Measurements from ENCODE around the gene LIFR.
A peak's percentile ranks its signal among the peaks of the same experiment; 100 is the strongest.

Gene LIFR

DNA sequence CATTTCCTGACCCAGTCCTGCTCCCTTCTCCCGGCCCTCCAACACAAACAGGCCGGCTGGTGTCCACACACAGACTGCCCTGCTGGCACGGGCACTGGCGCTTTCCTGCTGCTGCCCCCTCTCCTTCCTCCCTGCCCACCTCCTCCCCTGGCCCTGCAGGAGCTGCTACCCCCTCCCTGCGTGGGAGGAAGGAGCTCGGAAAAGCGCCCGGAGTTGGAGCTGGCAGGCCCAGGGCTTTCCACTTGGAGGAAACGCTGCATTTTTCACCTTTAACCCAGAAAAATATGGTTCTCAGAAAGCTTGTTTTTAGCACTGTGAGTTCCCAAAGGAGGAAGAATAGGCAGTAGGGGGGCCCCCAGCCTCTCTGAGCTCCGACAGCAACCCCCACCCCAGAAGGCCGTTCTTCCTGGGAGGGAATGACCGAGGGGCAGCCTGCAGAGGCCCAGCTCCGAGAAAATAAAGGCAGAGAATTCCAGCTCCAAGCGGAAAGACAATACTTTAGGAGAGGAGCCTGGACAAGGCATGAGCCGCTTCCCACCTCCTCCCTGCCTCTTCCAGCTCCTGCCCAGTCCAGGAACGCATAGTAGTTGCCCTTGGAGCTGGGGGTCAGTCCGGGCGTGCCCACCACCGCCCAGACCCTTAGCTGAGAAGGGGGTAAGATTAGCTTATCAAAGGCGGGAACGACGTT is 88.9 kb downstream of the LIFR start:
- POLR2A ChIA-PET = interaction anchor here (0.6 kb wide), 1 partner anchor 128 kb away, joined by 3 read pairs; no protein-coding TSS in a partner anchor

DNA sequence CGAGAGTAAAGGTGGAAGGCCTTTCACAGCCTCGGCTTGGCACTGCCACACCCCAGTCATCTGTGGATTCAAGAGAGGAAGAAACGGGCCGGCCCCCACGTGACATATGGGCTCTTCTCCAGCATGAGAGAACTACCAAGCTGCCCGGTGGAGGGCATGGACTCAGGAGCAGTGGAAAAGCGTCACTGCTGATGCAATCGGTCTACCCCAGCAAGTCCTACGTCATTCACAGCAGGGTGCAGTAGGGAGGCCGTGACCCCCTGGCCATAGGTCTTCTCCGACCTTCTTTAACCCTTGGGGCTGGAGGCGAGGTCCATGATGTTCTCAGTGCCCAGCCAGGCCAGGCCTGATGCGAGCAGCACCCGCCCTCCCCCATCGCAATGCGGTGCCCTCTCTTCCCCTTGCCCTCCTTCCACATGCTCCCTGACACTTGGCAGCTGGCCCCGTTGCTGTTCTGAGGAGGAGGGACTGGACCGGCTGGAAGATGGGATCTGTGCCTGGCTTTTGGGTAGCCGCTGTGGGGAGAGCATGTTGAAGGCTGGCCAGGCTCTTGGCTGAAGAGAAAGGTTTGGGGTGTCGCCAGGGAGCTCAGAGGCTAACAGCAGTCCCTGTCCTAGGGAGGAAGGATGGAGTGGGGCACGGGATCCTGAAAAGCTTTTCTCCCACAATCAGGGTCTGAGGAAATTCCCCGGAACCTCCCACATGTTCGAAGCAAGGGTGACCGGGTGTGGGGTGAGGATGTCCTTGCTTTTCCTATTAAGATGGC is 89.8 kb downstream of the LIFR start:
- ChIA-PET POLR2A (no interaction called here), CTCF (interaction anchor here (0.9 kb wide), 1 partner anchor 11 kb away, joined by 3 read pairs; no protein-coding TSS in a partner anchor)
- H3K9me3 ChIP-seq (ENCODE audit: control insufficient read depth, insufficient read depth, low read depth, low read length) = no peaks in the 10 kb centered on the region
- H3K36me3 ChIP-seq (ENCODE audit: control insufficient read depth in 2 of 2, insufficient read depth in 1 of 2, low read length in 2 of 2) = no peaks in the 10 kb centered on the region
- no peak overlapping the region for H3K27ac ChIP-seq (ENCODE audit: extremely low read depth, low read depth, low read length)
- TF ChIP-seq ZNF140 (tag by site-specific recombination; IDR thresholded peaks at IDR 0.05) = no peak
- no peak for TF ChIP-seq ZNF629 (tag by site-specific recombination; IDR thresholded peaks at IDR 0.05)
- TF ChIP-seq ZBTB17 (tag by site-specific recombination; IDR thresholded peaks at IDR 0.05) = no peak
- TF ChIP-seq, protein P1, sequence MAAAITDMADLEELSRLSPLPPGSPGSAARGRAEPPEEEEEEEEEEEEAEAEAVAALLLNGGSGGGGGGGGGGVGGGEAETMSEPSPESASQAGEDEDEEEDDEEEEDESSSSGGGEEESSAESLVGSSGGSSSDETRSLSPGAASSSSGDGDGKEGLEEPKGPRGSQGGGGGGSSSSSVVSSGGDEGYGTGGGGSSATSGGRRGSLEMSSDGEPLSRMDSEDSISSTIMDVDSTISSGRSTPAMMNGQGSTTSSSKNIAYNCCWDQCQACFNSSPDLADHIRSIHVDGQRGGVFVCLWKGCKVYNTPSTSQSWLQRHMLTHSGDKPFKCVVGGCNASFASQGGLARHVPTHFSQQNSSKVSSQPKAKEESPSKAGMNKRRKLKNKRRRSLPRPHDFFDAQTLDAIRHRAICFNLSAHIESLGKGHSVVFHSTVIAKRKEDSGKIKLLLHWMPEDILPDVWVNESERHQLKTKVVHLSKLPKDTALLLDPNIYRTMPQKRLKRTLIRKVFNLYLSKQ (tag by site-specific recombination; IDR thresholded peaks at IDR 0.05; ENCODE audit: borderline replicate concordance) = no peak
- TF ChIP-seq ZNF423 (tag by site-specific recombination; IDR thresholded peaks at IDR 0.05) = no peak
- H3K4me1 ChIP-seq (ENCODE audit: control insufficient read depth, insufficient read depth, low read length) = peaks cover 15% of the 10 kb centered on the region
- no peak overlapping the region for H3K4me3 ChIP-seq (ENCODE audit: low read depth, low read length)

More for the DNA sequence above, 88.9 kb downstream of the LIFR start:
- CTCF ChIA-PET = interaction anchor here (0.9 kb wide), 1 partner anchor 11 kb away, joined by 3 read pairs; no protein-coding TSS in a partner anchor
- H3K27ac ChIP-seq (ENCODE audit: extremely low read depth, low read depth, low read length) = no peak overlapping the region
- H3K4me1 ChIP-seq (ENCODE audit: control insufficient read depth, insufficient read depth, low read length) = peaks cover 15% of the 10 kb centered on the region
- TF ChIP-seq ZNF366 (tag by site-specific recombination; conservative IDR thresholded peaks at IDR 0.05) (no peak), ZNF157 (tag by site-specific recombination; IDR thresholded peaks at IDR 0.05) (no peak), ZNF548 (tag by site-specific recombination; IDR thresholded peaks at IDR 0.05) (no peak), ZIC2 (tag by site-specific recombination; IDR thresholded peaks at IDR 0.05) (no peak), ZFHX2 (tag by site-specific recombination; conservative IDR thresholded peaks at IDR 0.05) (no peak), ZBTB7A (tag by site-specific recombination; IDR thresholded peaks at IDR 0.05; ENCODE audit: low read depth) (no peak), ZBTB48 (tag by site-specific recombination; IDR thresholded peaks at IDR 0.05) (no peak), ZBTB8A (tag by site-specific recombination; IDR thresholded peaks at IDR 0.05) (no peak), ZNF585B (tag by site-specific recombination; IDR thresholded peaks at IDR 0.05) (no peak)
- TF ChIP-seq, protein P2, sequence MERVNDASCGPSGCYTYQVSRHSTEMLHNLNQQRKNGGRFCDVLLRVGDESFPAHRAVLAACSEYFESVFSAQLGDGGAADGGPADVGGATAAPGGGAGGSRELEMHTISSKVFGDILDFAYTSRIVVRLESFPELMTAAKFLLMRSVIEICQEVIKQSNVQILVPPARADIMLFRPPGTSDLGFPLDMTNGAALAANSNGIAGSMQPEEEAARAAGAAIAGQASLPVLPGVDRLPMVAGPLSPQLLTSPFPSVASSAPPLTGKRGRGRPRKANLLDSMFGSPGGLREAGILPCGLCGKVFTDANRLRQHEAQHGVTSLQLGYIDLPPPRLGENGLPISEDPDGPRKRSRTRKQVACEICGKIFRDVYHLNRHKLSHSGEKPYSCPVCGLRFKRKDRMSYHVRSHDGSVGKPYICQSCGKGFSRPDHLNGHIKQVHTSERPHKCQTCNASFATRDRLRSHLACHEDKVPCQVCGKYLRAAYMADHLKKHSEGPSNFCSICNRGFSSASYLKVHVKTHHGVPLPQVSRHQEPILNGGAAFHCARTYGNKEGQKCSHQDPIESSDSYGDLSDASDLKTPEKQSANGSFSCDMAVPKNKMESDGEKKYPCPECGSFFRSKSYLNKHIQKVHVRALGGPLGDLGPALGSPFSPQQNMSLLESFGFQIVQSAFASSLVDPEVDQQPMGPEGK (tag by site-specific recombination; IDR thresholded peaks at IDR 0.05) = no peak
- no peaks in the 10 kb centered on the region for H3K9me3 ChIP-seq (ENCODE audit: control insufficient read depth, insufficient read depth, low read depth, low read length)
- no peak overlapping the region for H3K4me3 ChIP-seq (ENCODE audit: low read depth, low read length)
- no peaks in the 10 kb centered on the region for H3K36me3 ChIP-seq (ENCODE audit: control insufficient read depth in 2 of 2, insufficient read depth in 1 of 2, low read length in 2 of 2)

DNA sequence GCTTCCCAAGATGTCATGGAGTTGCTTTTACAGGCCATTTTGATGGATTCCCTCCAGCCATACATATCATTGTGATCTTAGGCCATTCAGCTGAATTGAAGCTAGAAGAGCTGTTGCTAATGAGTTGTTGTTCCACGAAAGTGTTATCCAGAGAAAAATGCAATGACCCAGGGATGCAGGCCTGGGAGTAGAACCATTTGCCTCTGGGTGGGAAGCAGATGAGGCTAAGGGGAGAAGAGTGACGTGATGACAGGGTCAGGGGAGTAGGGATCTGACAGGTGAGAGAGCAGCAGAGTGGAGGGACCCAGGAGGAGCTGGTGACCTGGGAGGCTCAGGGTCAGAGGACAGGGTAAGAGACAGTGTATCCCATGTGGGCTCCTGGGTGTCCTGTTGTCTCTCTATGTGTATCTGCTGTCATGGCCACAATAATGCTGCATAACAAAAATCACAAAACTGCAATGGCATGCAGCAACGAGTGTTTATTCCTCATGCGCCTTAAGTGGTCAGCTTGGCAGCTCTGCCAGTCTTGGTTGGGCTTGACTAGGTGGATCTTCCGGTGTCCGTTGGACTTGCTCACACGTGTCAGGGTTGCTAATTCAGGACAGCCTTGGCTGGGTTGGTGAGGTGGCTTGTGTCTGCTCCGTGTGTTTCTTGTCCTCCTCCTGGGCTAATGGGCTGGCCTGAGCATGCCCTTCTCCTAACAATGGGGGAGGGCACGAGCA is 90.6 kb downstream of the LIFR start:
- ChIA-PET POLR2A (no interaction called here), CTCF (interaction anchor here (0.6 to 2.9 kb wide), 6 partner anchors 14 to 323 kb away, joined by 3 to 23 read pairs (median 4); no protein-coding TSS in a partner anchor)
- TF ChIP-seq, protein P3, sequence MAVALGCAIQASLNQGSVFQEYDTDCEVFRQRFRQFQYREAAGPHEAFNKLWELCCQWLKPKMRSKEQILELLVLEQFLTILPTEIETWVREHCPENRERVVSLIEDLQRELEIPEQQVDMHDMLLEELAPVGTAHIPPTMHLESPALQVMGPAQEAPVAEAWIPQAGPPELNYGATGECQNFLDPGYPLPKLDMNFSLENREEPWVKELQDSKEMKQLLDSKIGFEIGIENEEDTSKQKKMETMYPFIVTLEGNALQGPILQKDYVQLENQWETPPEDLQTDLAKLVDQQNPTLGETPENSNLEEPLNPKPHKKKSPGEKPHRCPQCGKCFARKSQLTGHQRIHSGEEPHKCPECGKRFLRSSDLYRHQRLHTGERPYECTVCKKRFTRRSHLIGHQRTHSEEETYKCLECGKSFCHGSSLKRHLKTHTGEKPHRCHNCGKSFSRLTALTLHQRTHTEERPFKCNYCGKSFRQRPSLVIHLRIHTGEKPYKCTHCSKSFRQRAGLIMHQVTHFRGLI (tag by site-specific recombination; IDR thresholded peaks at IDR 0.05) = peak; percentile 72
- TF ChIP-seq ZNF560 (tag by site-specific recombination; IDR thresholded peaks at IDR 0.05; ENCODE audit: borderline replicate concordance) (no peak), ZNF350 (tag by site-specific recombination; IDR thresholded peaks at IDR 0.05) (no peak), ZNF155 (tag by site-specific recombination; IDR thresholded peaks at IDR 0.05) (no peak)
- TF ChIP-seq, protein P4, sequence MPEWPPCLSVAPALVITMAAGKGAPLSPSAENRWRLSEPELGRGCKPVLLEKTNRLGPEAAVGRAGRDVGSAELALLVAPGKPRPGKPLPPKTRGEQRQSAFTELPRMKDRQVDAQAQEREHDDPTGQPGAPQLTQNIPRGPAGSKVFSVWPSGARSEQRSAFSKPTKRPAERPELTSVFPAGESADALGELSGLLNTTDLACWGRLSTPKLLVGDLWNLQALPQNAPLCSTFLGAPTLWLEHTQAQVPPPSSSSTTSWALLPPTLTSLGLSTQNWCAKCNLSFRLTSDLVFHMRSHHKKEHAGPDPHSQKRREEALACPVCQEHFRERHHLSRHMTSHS (tag by site-specific recombination; IDR thresholded peaks at IDR 0.05) = no peak

More for the DNA sequence above, 90.6 kb downstream of the LIFR start:
- Histone ChIP-seq H3K4me3 (ENCODE audit: low read depth, low read length) (no peak overlapping the region), H3K27ac (ENCODE audit: extremely low read depth, low read depth, low read length) (no peak overlapping the region), H3K4me1 (ENCODE audit: control insufficient read depth, insufficient read depth, low read length) (peaks cover 15% of the 10 kb centered on the region), H3K36me3 (ENCODE audit: control insufficient read depth in 2 of 2, insufficient read depth in 1 of 2, low read length in 2 of 2) (no peaks in the 10 kb centered on the region), H3K9me3 (ENCODE audit: control insufficient read depth, insufficient read depth, low read depth, low read length) (no peaks in the 10 kb centered on the region)
